ENCODE data around the gene LPCAT4. TPM values are rescaled to one million over a fixed set of nuclear protein-coding genes. Genes with fewer than 3 reads are reported as not detected.

Gene LPCAT4
- total and polyA plus RNA-seq, 9 of the 15 experiments (the other 6 are each of a cell fraction or from before 2014, with no cell fraction given) = 7.3 to 34.3 (median 14.4) TPM

DNA sequence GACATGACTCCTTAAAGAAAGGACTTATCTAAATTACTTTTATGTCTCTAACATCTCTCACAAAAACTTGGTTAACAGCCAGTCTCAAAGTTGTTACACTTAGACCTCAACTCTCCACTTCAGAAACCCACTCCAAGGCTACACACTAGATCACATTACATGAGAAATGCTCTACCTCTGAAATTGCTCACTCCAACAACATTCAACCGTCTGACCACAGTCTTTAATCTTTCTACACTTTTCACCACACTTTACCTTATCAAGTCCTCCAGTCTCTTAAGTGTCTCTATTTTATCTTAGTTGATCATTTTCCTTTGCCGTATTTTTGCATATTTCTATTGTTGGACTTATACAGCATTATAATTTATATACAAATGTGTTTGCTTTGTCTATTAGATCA lies 35.2 kb downstream of the LPCAT4 start (continued):
- TF ChIP-seq, protein P1, sequence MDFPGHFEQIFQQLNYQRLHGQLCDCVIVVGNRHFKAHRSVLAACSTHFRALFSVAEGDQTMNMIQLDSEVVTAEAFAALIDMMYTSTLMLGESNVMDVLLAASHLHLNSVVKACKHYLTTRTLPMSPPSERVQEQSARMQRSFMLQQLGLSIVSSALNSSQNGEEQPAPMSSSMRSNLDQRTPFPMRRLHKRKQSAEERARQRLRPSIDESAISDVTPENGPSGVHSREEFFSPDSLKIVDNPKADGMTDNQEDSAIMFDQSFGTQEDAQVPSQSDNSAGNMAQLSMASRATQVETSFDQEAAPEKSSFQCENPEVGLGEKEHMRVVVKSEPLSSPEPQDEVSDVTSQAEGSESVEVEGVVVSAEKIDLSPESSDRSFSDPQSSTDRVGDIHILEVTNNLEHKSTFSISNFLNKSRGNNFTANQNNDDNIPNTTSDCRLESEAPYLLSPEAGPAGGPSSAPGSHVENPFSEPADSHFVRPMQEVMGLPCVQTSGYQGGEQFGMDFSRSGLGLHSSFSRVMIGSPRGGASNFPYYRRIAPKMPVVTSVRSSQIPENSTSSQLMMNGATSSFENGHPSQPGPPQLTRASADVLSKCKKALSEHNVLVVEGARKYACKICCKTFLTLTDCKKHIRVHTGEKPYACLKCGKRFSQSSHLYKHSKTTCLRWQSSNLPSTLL (IDR thresholded peaks at IDR 0.05) = no peak
- TF ChIP-seq ZNF324 (CRISPR knock-in tag; IDR thresholded peaks at IDR 0.05) (no peak), JUN (IDR thresholded peaks at IDR 0.05; ENCODE audit: borderline replicate concordance, low read depth, low read length) (no peak), JUN (CRISPR knock-in tag; IDR thresholded peaks at IDR 0.05; ENCODE audit: borderline replicate concordance) (no peak), KHSRP (IDR thresholded peaks at IDR 0.05) (no peak), TSC22D4 (tag; IDR thresholded peaks at IDR 0.05) (no peak), ETV5 (CRISPR knock-in tag; IDR thresholded peaks at IDR 0.05; ENCODE audit: low read depth) (no peak), EP300 (IDR thresholded peaks at IDR 0.05; ENCODE audit: low read length) (peak; percentile 84), SREBF2 (CRISPR knock-in tag; IDR thresholded peaks at IDR 0.05) (no peak), YY1 (IDR thresholded peaks at IDR 0.05; ENCODE audit: borderline replicate concordance in 1 of 3, control insufficient read depth in 1 of 3, extremely low read depth in 1 of 3, insufficient read depth in 3 of 3, insufficient read length in 1 of 3, insufficient replicate concordance in 2 of 3, low read depth in 1 of 3, low read length in 2 of 3) (no peak), GATA2 (CRISPR knock-in tag; IDR thresholded peaks at IDR 0.05) (0 out of 2 replicates have a peak, but pooled peaks have one; percentile 15), ZNF764 (CRISPR knock-in tag; IDR thresholded peaks at IDR 0.05; ENCODE audit: low read depth) (no peak)
- TF ChIP-seq, protein P2, sequence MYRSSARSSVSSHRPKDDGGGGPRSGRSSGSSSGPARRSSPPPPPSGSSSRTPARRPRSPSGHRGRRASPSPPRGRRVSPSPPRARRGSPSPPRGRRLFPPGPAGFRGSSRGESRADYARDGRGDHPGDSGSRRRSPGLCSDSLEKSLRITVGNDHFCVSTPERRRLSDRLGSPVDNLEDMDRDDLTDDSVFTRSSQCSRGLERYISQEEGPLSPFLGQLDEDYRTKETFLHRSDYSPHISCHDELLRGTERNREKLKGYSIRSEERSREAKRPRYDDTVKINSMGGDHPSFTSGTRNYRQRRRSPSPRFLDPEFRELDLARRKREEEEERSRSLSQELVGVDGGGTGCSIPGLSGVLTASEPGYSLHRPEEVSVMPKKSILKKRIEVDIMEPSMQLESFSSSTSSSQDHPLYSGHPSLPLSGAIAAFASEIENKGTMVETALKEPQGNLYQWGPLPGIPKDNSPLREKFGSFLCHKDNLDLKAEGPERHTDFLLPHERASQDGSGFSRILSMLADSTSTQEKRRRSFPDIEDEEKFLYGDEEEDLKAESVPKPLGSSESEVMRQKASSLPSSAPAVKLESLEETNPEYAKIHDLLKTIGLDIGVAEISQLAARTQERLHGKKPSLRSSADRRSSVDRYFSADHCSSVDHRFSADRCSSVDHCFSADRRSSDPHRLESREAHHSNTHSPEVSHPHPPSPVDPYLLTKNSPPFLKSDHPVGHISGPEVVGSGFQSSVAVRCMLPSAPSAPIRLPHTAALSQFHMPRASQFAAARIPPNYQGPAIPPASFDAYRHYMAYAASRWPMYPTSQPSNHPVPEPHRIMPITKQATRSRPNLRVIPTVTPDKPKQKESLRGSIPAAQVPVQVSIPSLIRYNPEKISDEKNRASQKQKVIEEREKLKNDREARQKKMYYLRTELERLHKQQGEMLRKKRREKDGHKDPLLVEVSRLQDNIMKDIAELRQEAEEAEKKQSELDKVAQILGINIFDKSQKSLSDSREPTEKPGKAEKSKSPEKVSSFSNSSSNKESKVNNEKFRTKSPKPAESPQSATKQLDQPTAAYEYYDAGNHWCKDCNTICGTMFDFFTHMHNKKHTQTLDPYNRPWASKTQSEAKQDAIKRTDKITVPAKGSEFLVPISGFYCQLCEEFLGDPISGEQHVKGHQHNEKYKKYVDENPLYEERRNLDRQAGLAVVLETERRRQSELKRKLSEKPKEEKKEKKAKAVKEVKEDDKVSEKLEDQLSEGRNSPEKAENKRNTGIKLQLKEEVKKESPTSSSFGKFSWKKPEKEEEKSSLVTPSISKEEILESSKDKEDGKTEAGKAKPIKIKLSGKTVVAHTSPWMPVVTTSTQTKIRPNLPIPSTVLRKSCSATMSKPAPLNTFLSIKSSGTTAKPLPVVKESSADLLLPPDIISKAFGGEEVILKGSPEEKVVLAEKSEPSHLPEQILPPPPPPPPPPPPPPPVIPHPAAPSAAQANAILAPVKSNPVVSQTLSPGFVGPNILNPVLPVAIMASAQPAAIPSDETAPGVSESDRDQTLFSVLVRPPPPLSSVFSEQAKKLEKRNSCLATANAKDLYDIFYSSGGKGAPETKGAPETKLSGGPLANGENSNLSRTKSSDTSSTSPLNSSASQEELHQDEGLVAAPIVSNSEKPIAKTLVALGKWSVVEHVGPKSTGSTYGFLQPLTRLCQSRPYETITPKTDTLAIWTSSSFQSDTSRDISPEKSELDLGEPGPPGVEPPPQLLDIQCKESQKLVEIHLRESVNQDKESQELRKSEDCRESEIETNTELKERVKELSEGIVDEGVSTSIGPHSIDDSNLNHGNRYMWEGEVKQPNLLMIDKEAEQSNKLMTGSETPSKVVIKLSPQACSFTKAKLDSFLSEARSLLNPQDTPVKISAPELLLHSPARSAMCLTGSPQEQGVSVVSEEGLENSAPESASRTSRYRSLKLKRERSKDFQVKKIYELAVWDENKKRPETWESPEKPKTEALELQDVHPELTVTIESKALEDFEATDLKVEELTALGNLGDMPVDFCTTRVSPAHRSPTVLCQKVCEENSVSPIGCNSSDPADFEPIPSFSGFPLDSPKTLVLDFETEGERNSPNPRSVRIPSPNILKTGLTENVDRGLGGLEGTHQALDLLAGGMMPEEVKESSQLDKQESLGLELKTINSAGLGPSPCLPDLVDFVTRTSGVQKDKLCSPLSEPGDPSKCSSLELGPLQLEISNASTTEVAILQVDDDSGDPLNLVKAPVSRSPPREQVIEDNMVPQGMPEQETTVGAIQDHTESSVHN (IDR thresholded peaks at IDR 0.05; ENCODE audit: borderline replicate concordance in 1 of 2, low read depth in 1 of 2) = no peak
- TF ChIP-seq, protein P3, sequence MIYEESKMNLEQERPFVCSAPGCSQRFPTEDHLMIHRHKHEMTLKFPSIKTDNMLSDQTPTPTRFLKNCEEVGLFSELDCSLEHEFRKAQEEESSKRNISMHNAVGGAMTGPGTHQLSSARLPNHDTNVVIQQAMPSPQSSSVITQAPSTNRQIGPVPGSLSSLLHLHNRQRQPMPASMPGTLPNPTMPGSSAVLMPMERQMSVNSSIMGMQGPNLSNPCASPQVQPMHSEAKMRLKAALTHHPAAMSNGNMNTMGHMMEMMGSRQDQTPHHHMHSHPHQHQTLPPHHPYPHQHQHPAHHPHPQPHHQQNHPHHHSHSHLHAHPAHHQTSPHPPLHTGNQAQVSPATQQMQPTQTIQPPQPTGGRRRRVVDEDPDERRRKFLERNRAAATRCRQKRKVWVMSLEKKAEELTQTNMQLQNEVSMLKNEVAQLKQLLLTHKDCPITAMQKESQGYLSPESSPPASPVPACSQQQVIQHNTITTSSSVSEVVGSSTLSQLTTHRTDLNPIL (CRISPR knock-in tag; IDR thresholded peaks at IDR 0.05) = no peak
- TF ChIP-seq, protein P4, sequence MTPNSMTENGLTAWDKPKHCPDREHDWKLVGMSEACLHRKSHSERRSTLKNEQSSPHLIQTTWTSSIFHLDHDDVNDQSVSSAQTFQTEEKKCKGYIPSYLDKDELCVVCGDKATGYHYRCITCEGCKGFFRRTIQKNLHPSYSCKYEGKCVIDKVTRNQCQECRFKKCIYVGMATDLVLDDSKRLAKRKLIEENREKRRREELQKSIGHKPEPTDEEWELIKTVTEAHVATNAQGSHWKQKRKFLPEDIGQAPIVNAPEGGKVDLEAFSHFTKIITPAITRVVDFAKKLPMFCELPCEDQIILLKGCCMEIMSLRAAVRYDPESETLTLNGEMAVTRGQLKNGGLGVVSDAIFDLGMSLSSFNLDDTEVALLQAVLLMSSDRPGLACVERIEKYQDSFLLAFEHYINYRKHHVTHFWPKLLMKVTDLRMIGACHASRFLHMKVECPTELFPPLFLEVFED (CRISPR knock-in tag; conservative IDR thresholded peaks at IDR 0.05) = no peak

Measured in K562 (cell line).